Large intestine (tissue), 3 donors: ENCODE measurements around the gene ABI3BP. TPM values are rescaled to one million over a fixed set of nuclear protein-coding genes. Genes with fewer than 3 reads are reported as not detected.

Experiments used
- DNase-seq, 2 donors: peaks; one replicate each; pipeline versions ENCODE4 v3.0.0 to v3.0.0-alpha.2; 2013
- H3K27ac ChIP-seq: one replicate; pipeline ENCODE4 v1.5.1; 2013; ENCODE audit warnings: low read length
- H3K27me3 ChIP-seq: 2 replicates; pipeline ENCODE4 v1.6.1; 2013; ENCODE audit warnings: low read length; ENCODE audit not compliant: control insufficient read depth, insufficient read depth
- H3K36me3 ChIP-seq: 2 replicates; pipeline ENCODE4 v1.6.1; 2013; ENCODE audit warnings: low read length; ENCODE audit not compliant: control insufficient read depth, insufficient read depth
- H3K4me1 ChIP-seq: one replicate; pipeline ENCODE4 v1.6.1; 2013; ENCODE audit warnings: low read length; ENCODE audit not compliant: control insufficient read depth, insufficient read depth
- H3K4me3 ChIP-seq: one replicate; pipeline ENCODE4 v1.5.1; 2013; ENCODE audit warnings: low read length
- H3K9me3 ChIP-seq: one replicate; pipeline ENCODE4 v1.6.1; 2013; ENCODE audit warnings: mild to moderate bottlenecking, low read depth, low read length, moderate library complexity; ENCODE audit not compliant: control insufficient read depth
- WGBS: methylation state at CpG from one replicate; pipeline ENCODE4 v1.1.5; 2013; ENCODE audit warnings: low lambda C conversion rate; ENCODE audit not compliant: insufficient coverage; 5-methylcytosine and 5-hydroxymethylcytosine counted together
- polyA plus RNA-seq: library from polyadenylated mRNA; unstranded; fragments of 120-200 nt; gene quantifications from one replicate; pipeline ENCODE4 v1.2.1, GENCODE V29; 2013

The ABI3BP gene
- polyA plus RNA-seq, 1 donor = 75.9 TPM

DNA sequence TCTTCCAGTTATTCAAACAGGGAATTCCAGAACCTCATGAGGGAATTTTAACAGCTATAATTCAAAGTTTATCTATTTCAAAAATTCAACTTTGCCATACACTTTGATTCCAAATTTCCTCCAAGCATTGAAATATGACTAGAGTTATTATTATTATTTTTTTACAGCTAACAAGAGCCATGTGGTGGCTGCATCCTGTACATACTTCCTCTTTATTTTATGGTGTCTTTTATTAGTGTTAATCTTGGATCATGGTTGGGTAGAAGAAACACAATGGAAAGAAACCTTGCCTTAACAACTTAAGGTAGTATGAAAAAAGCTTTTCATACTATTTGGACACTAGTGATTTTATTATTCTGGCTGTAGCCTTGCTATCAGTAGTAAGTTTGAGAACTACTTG lies 231.3 kb downstream of the ABI3BP start:
- Histone ChIP-seq H3K27me3 (no peaks in the 10 kb centered on the region), H3K36me3 (no peaks in the 10 kb centered on the region), H3K4me1 (no peaks in the 10 kb centered on the region), H3K27ac (no peak overlapping the region), H3K4me3 (no peak overlapping the region), H3K9me3 (no peaks in the 10 kb centered on the region)
- no peak for DNase-seq

GRCh38 chr3:100761211-100761942 lies 231.8 kb downstream of the ABI3BP start:
- DNase-seq = peak in 1 of 2 donors; percentile 26
- Histone ChIP-seq H3K36me3 (no peaks in the 10 kb centered on the region), H3K4me3 (no peak overlapping the region), H3K27ac (no peak overlapping the region), H3K9me3 (no peaks in the 10 kb centered on the region), H3K4me1 (no peaks in the 10 kb centered on the region), H3K27me3 (no peaks in the 10 kb centered on the region)
- WGBS = no CpG with 5 or more reads among the region's 1 CpG

GRCh38 chr3:100760377-100760776 lies 232.8 kb downstream of the ABI3BP start:
- H3K4me3 ChIP-seq = no peak overlapping the region
- WGBS = 0% methylated on average over 1 of the region's 4 CpGs
- H3K4me1 ChIP-seq = no peaks in the 10 kb centered on the region
- H3K27ac ChIP-seq = no peak overlapping the region
- no peak for DNase-seq
- H3K27me3 ChIP-seq = no peaks in the 10 kb centered on the region
- no peaks in the 10 kb centered on the region for H3K9me3 ChIP-seq
- peaks cover under 1% of the 10 kb centered on the region for H3K36me3 ChIP-seq

GRCh38 chr3:100759950-100760349 lies 233.3 kb downstream of the ABI3BP start:
- Histone ChIP-seq H3K36me3 (peaks cover 3% of the 10 kb centered on the region), H3K4me3 (no peak overlapping the region), H3K27ac (no peak overlapping the region), H3K9me3 (no peaks in the 10 kb centered on the region), H3K27me3 (no peaks in the 10 kb centered on the region), H3K4me1 (no peaks in the 10 kb centered on the region)
- no peak for DNase-seq

- peaks cover 3% of the 10 kb centered on the region for H3K36me3 ChIP-seq
- DNase-seq = no peak
- H3K27me3 ChIP-seq = no peaks in the 10 kb centered on the region
- no peaks in the 10 kb centered on the region for H3K4me1 ChIP-seq
- no peak overlapping the region for H3K4me3 ChIP-seq
- H3K27ac ChIP-seq = no peak overlapping the region
- no peaks in the 10 kb centered on the region for H3K9me3 ChIP-seq
- WGBS = 92% methylated on average over 2 of the region's 3 CpGs
Observed at GRCh38 chr3:100759159-100759558, 234.1 kb downstream of the ABI3BP start.

GRCh38 chr3:100756441-100756840 lies 236.8 kb downstream of the ABI3BP start:
- H3K36me3 ChIP-seq = peaks cover 25% of the 10 kb centered on the region
- no peak overlapping the region for H3K27ac ChIP-seq
- WGBS = 100% methylated on average over 1 of the region's 2 CpGs
- H3K27me3 ChIP-seq = no peaks in the 10 kb centered on the region
- no peak overlapping the region for H3K4me3 ChIP-seq
- no peaks in the 10 kb centered on the region for H3K9me3 ChIP-seq
- H3K4me1 ChIP-seq = no peaks in the 10 kb centered on the region
- no peak for DNase-seq

DNA sequence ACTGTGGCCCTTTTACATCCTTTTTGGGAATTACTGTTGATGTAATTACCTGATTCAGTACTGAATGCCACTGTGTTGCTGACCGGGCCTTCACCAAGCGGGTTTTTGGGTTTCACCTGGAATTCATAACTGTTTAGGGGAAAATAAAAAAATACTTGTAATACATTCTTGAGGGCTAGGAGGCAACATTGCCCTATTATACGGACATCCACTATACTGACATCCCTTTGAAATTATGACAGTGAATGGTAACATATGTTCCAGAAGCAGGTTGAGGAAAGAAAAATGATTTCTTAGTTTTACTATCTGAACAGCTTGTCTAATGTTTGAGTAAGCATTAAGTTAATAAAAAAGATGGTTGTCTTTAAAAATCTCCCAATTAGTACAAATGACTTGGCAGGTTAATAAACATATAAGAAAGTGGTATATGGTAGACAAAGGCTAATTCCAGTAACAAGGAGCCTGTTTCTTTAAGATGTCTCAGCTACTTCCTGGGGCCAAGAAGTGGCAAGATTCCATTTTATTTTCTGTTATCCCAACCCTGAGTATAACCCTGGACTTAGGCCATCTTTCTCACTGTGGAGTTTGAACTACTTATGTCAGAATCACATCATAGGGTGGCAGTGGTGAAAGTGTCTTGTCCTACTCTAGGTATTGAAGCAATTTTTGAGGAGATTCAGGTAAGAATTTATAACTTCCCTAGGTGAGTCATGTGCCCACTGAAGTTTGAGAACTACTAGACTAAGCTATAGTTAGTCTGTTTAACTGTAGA lies 238.5 kb downstream of the ABI3BP start:
- no peaks in the 10 kb centered on the region for H3K4me1 ChIP-seq
- H3K9me3 ChIP-seq = no peaks in the 10 kb centered on the region
- H3K36me3 ChIP-seq = peaks cover 35% of the 10 kb centered on the region
- whole genome bisulfite sequencing = 0% methylated on average over 1 of the region's 3 CpGs
- H3K27me3 ChIP-seq = no peaks in the 10 kb centered on the region
- no peak overlapping the region for H3K27ac ChIP-seq
- no peak overlapping the region for H3K4me3 ChIP-seq
- DNase-seq = peak in 1 of 2 donors; percentile 35

DNA sequence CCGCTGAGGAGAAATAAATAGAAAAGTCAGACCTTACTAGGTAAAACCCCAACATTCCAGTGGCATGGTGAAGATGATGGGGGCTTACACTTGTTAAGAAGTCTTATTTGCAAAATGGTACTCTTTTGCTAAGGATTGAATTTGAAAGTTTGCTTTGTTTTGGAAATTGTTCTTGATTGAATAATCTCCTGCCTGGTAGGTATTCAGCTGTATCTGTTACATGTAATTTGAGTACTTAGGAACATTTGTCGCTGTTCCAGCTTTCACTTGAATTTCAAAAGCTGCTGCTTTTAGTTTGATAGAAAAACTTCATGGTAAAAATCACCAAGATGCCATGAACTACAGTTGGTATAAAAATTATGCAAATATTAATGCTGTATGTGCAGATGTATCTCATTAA lies 239.4 kb downstream of the ABI3BP start:
- Histone ChIP-seq H3K4me3 (no peak overlapping the region), H3K9me3 (no peaks in the 10 kb centered on the region), H3K27ac (no peak overlapping the region), H3K36me3 (peaks cover 38% of the 10 kb centered on the region), H3K27me3 (no peaks in the 10 kb centered on the region), H3K4me1 (no peaks in the 10 kb centered on the region)
- 88% methylated on average over 1 of the region's 2 CpGs for WGBS
- no peak for DNase-seq

- no peak overlapping the region for H3K27ac ChIP-seq
- no peaks in the 10 kb centered on the region for H3K4me1 ChIP-seq
- no peaks in the 10 kb centered on the region for H3K9me3 ChIP-seq
- H3K27me3 ChIP-seq = no peaks in the 10 kb centered on the region
- no peak for DNase-seq
- H3K4me3 ChIP-seq = no peak overlapping the region
- H3K36me3 ChIP-seq = peaks cover 57% of the 10 kb centered on the region
- 21% methylated on average over 2 of the region's 2 CpGs for WGBS
Observed at GRCh38 chr3:100748967-100749366, 244.3 kb downstream of the ABI3BP start.

- no CpG with 5 or more reads among the region's 6 CpGs for WGBS
- no peak overlapping the region for H3K4me3 ChIP-seq
- no peak for DNase-seq
- no peak overlapping the region for H3K27ac ChIP-seq
- H3K4me1 ChIP-seq = no peaks in the 10 kb centered on the region
- no peaks in the 10 kb centered on the region for H3K27me3 ChIP-seq
- no peaks in the 10 kb centered on the region for H3K9me3 ChIP-seq
- H3K36me3 ChIP-seq = peaks cover 54% of the 10 kb centered on the region
Observed at GRCh38 chr3:100748220-100748619, 245.0 kb downstream of the ABI3BP start.

DNA sequence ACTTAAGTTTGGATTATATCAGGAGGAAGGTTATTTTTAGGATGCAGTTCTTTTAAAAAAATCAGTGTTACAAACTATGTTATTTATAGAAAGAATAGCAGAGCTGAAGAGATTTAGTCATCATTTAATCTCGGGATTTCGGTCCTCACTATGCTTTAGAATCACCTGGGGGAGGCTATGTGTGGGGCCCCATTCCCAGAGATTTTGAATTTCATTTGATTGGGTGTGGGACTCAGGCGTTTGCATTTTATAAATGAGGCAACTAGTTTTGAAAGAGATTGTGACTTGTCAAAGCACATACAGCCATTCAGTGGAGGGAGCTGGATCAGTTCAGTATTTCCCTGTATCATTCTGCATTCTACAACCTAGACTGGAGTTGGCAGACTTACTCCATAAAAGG lies 247.1 kb downstream of the ABI3BP start:
- Histone ChIP-seq H3K4me1 (no peaks in the 10 kb centered on the region), H3K36me3 (peaks cover 42% of the 10 kb centered on the region), H3K9me3 (no peaks in the 10 kb centered on the region), H3K27ac (no peak overlapping the region), H3K27me3 (no peaks in the 10 kb centered on the region), H3K4me3 (no peak overlapping the region)
- no peak for DNase-seq
- WGBS = no CpG with 5 or more reads among the region's 3 CpGs
